ENCODE measurements around the gene PLEKHA1. TPM values are rescaled to one million over a fixed set of nuclear protein-coding genes. Genes with fewer than 3 reads are reported as not detected.

Gene PLEKHA1
- total RNA-seq, 1 donor from 2014 or later: 23.5 TPM

DNA sequence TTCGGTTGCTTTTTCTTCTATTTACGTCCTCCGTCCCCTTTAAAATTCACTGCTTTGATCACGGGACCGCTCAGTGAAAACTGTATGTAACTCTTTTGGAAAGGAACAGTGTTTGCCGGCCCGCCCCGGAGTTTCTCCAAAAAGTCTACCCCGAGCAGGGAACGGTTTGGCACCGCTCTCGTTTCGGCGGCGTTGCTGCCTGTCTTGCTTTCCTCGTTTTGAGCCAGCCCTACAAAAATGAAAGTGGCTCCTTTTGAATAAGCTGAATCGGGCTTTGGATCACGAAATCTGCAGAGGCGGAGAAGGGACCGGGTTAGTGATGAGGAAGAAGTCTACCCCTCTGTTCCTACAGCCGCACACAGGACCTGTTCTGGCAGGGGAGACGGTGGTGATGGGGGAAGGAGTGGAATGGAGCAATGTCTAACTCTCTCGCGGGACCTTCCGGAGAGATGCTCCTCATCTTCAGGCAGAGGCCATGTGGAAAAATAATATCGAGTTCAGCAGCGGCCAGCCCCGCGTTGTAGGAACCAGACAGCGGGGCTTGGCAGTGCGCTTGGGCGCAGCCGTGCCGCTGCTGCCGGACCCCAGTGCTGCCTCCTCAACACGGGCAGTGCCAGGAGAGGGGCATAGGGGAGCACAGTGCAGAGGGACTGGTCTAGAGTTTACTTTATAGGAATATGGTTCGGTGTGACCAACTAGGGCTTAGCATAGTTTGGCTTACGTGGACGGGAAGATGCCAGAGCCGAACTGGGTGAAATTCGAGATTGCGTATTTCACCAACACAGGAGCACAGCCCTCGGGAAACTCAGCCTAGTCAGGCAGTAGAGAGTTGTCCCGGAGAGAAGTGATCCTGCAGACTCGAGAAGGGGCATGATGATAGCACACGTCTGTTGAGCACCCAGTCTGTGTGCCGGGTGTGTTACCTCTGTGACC lies 88.3 kb downstream of the PLEKHA1 start:
- H3K4me3 ChIP-seq (ENCODE audit: low read length in 3 of 3): peak overlapping the region; percentile 76 to 82 (median 82)
- H3K27ac ChIP-seq (ENCODE audit: low read depth, low read length): peak overlapping the region; percentile 60
- H3K4me1 ChIP-seq (ENCODE audit: control insufficient read depth in 3 of 3, insufficient read depth in 3 of 3, low read length in 3 of 3): peaks cover 32 to 44% (median 41%) of the 10 kb centered on the region in 3 donors
- peaks cover under 1 to 6% (median 4%) of the 10 kb centered on the region in 3 donors for H3K27me3 ChIP-seq (ENCODE audit: control insufficient read depth in 3 of 3, insufficient read depth in 3 of 3, low read length in 3 of 3)
- H3K36me3 ChIP-seq (ENCODE audit: control insufficient read depth in 3 of 3, insufficient read depth in 3 of 3, low read length in 3 of 3): peaks cover 0 to 2% (median 0%) of the 10 kb centered on the region in 3 donors
- H3K9ac ChIP-seq (ENCODE audit: low read depth in 1 of 3, low read length in 3 of 3): peak overlapping the region; percentile 57 to 79 (median 67)
- no peaks in the 10 kb centered on the region for H3K9me3 ChIP-seq (ENCODE audit: control insufficient read depth in 3 of 3, low read length in 3 of 3)

DNA sequence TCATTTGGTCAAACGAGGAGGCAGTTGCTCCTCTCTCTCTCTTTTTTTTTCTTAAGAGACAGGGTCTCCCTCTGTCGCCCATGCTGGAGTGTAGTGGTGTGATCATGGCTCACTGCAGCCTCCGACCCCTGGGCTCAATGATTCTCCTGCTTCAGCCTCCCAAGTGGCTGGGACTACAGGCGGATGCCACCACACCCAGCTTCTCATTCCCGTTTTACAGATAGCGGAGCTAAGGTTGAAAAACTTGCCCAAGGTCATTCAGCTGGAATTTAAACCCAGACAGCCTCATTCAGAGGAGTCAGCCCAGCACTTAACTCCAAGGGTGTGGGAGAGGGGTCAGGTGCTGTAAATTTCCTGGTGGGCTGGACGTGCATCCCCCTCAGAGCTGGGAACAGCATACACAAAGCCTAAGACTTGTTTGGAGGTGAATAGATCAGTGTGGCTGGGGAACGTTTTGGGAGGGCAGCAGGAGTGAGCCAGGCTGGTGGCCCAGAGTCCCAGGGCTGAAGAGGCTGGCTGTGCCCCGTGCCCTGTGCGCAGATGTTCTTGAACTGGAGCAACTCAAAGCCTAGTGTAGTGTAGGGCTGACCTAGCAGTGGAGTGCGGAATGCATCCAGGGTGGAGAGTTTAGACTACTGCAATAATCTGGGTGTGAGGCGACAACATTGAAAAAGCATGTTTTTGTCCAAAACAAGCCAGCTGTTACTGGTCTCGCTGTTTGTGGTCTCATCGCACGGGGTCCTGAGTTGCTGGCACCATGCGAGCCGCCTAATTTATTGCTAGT lies 89.2 kb downstream of the PLEKHA1 start:
- H3K27me3 ChIP-seq (ENCODE audit: control insufficient read depth in 3 of 3, insufficient read depth in 3 of 3, low read length in 3 of 3): peaks cover 0 to 4% (median 2%) of the 10 kb centered on the region in 3 donors
- H3K9me3 ChIP-seq (ENCODE audit: control insufficient read depth in 3 of 3, low read length in 3 of 3): no peaks in the 10 kb centered on the region
- H3K4me1 ChIP-seq (ENCODE audit: control insufficient read depth in 3 of 3, insufficient read depth in 3 of 3, low read length in 3 of 3): peaks cover 35 to 53% (median 48%) of the 10 kb centered on the region in 3 donors
- peak overlapping the region; percentile 76 to 82 (median 82) for H3K4me3 ChIP-seq (ENCODE audit: low read length in 3 of 3)
- H3K9ac ChIP-seq (ENCODE audit: low read depth in 1 of 3, low read length in 3 of 3): peak overlapping the region in 2 of 3 donors; percentile 67 to 79
- H3K27ac ChIP-seq (ENCODE audit: low read depth, low read length): no peak overlapping the region
- peaks cover 0 to 2% (median 0%) of the 10 kb centered on the region in 3 donors for H3K36me3 ChIP-seq (ENCODE audit: control insufficient read depth in 3 of 3, insufficient read depth in 3 of 3, low read length in 3 of 3)

DNA sequence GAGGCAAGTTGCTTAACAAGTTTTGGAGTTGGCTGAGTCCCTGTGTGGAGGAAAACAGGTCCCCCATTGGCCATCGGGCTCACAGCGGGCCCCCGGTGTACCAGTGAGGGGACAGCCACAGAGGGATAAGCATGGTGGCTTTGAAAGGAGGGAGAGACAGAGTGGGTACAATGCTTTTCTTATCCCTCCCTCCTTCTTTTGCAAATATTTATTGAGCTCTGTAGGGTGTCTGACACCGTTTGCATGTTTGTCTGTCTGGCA lies 89.7 kb downstream of the PLEKHA1 start:
- Histone ChIP-seq H3K9me3 (ENCODE audit: control insufficient read depth in 3 of 3, low read length in 3 of 3) (no peaks in the 10 kb centered on the region), H3K4me1 (ENCODE audit: control insufficient read depth in 3 of 3, insufficient read depth in 3 of 3, low read length in 3 of 3) (peaks cover 40 to 54% (median 52%) of the 10 kb centered on the region in 3 donors), H3K9ac (ENCODE audit: low read depth in 1 of 3, low read length in 3 of 3) (no peak overlapping the region), H3K4me3 (ENCODE audit: low read length in 3 of 3) (peak overlapping the region in 1 of 3 donors; percentile 2), H3K36me3 (ENCODE audit: control insufficient read depth in 3 of 3, insufficient read depth in 3 of 3, low read length in 3 of 3) (peaks cover 0 to 2% (median 0%) of the 10 kb centered on the region in 3 donors), H3K27me3 (ENCODE audit: control insufficient read depth in 3 of 3, insufficient read depth in 3 of 3, low read length in 3 of 3) (peaks cover 0 to under 1% (median 0%) of the 10 kb centered on the region in 3 donors), H3K27ac (ENCODE audit: low read depth, low read length) (no peak overlapping the region)

DNA sequence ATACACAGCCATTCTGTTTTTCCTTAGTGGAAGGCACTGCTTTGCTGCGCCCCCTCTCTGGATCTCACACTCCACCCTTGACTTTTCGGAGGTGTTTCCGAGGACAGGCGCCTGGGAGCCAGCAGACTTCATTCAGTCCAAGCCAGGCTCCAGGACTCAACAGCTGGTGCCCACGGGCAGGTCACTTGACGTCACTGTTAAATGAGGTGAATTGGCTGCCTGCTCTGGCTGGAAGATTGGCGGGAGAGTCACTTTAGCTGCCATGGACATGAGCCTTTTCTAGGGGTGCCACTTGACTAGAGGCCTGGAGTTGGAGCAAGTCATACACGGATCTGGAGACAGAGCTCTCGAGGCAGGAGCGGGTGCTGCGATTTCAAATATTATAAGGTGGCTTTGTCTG lies 90.1 kb downstream of the PLEKHA1 start:
- Histone ChIP-seq H3K9ac (ENCODE audit: low read depth in 1 of 3, low read length in 3 of 3) (no peak overlapping the region), H3K4me1 (ENCODE audit: control insufficient read depth in 3 of 3, insufficient read depth in 3 of 3, low read length in 3 of 3) (peaks cover 44 to 58% (median 56%) of the 10 kb centered on the region in 3 donors), H3K36me3 (ENCODE audit: control insufficient read depth in 3 of 3, insufficient read depth in 3 of 3, low read length in 3 of 3) (peaks cover 0 to 2% (median 0%) of the 10 kb centered on the region in 3 donors), H3K9me3 (ENCODE audit: control insufficient read depth in 3 of 3, low read length in 3 of 3) (no peaks in the 10 kb centered on the region), H3K27me3 (ENCODE audit: control insufficient read depth in 3 of 3, insufficient read depth in 3 of 3, low read length in 3 of 3) (no peaks in the 10 kb centered on the region), H3K27ac (ENCODE audit: low read depth, low read length) (no peak overlapping the region), H3K4me3 (ENCODE audit: low read length in 3 of 3) (peak overlapping the region in 1 of 3 donors; percentile 2)

DNA sequence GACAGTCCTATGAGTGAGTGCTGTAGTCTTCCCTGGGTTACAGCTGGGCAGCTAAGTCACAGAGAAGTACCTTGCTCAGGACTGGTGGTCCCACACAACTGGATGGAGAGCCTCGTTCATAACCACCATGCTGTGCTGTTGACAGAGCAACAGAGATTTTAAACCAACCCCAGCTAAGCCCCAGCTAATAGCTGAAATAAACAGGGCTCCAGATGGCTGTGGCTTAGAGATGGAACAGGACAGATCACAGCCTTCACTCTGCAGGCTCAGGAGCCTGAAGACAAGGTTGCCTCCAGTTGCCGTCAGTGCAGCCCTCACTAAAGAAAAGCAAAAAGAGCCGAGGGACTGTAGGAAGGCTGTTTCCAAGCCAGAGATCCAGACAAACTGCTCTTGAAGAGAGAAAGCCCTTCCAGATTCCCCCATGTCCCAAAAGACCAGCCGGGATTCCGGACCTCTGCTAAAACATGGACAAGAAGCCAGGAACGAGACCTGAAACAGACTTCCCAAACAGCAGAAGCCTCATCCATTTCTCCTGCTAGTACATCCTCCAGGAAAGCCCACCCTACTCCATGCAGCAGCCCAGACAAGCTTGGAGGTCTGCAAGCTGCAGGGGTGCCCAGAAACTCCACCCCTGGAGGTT lies 91.0 kb downstream of the PLEKHA1 start:
- H3K4me1 ChIP-seq (ENCODE audit: control insufficient read depth in 3 of 3, insufficient read depth in 3 of 3, low read length in 3 of 3): peaks cover 42 to 55% (median 55%) of the 10 kb centered on the region in 3 donors

DNA sequence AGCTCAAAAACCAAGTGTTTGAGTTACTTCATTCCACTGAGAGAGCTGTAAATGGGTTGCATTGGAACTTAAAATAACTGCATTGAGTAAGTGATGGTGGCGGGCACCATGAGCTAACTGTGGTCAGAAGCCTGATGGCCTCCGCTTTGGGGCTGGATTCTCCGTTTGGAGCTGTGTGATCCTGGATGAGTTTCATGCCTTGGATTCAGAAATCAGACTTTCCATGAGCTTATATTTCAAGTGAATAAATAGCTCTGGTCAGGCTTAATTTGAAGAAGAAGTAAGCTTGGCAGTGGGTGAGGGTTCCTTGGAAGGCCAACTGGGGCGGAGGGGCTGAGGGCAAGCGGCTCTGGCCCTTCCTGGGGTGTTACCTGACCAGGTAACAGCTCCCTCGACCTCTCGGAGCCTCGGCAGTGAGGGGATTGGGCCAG lies 92.5 kb downstream of the PLEKHA1 start:
- Histone ChIP-seq H3K27ac (ENCODE audit: low read depth, low read length) (no peak overlapping the region), H3K4me1 (ENCODE audit: control insufficient read depth in 3 of 3, insufficient read depth in 3 of 3, low read length in 3 of 3) (peaks cover 39 to 49% (median 47%) of the 10 kb centered on the region in 3 donors), H3K36me3 (ENCODE audit: control insufficient read depth in 3 of 3, insufficient read depth in 3 of 3, low read length in 3 of 3) (peaks cover 0 to 2% (median 0%) of the 10 kb centered on the region in 3 donors), H3K27me3 (ENCODE audit: control insufficient read depth in 3 of 3, insufficient read depth in 3 of 3, low read length in 3 of 3) (peaks cover 0 to 4% (median 0%) of the 10 kb centered on the region in 3 donors), H3K9ac (ENCODE audit: low read depth in 1 of 3, low read length in 3 of 3) (no peak overlapping the region), H3K4me3 (ENCODE audit: low read length in 3 of 3) (no peak overlapping the region), H3K9me3 (ENCODE audit: control insufficient read depth in 3 of 3, low read length in 3 of 3) (no peaks in the 10 kb centered on the region)

More for the DNA sequence above, 91.0 kb downstream of the PLEKHA1 start:
- Histone ChIP-seq H3K9me3 (ENCODE audit: control insufficient read depth in 3 of 3, low read length in 3 of 3) (no peaks in the 10 kb centered on the region), H3K36me3 (ENCODE audit: control insufficient read depth in 3 of 3, insufficient read depth in 3 of 3, low read length in 3 of 3) (peaks cover 0 to 2% (median 0%) of the 10 kb centered on the region in 3 donors), H3K27ac (ENCODE audit: low read depth, low read length) (no peak overlapping the region), H3K4me3 (ENCODE audit: low read length in 3 of 3) (no peak overlapping the region), H3K27me3 (ENCODE audit: control insufficient read depth in 3 of 3, insufficient read depth in 3 of 3, low read length in 3 of 3) (no peaks in the 10 kb centered on the region), H3K9ac (ENCODE audit: low read depth in 1 of 3, low read length in 3 of 3) (no peak overlapping the region)

DNA sequence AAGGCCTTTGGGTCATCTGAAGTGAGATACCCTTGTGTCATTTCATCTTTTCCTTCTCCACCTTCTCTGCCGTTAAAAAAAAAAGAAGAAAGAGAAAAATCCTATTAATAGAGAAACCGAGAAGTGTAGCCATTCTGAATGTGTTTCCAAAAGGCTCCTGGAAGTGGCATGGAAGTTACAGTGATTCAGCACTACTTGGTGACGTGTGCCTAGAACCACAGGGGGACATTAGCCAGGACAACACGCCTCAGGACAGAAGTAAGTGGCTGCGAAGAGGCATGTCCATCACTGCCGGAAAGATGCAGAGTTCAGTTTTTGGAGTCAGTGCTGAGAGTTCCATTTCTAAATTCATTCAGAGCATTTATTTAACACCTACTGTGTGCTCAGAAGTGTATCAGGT lies 93.2 kb downstream of the PLEKHA1 start:
- no peak overlapping the region for H3K4me3 ChIP-seq (ENCODE audit: low read length in 3 of 3)
- H3K9ac ChIP-seq (ENCODE audit: low read depth in 1 of 3, low read length in 3 of 3): no peak overlapping the region
- H3K9me3 ChIP-seq (ENCODE audit: control insufficient read depth in 3 of 3, low read length in 3 of 3): no peaks in the 10 kb centered on the region
- H3K36me3 ChIP-seq (ENCODE audit: control insufficient read depth in 3 of 3, insufficient read depth in 3 of 3, low read length in 3 of 3): peaks cover 0 to 2% (median 0%) of the 10 kb centered on the region in 3 donors
- no peak overlapping the region for H3K27ac ChIP-seq (ENCODE audit: low read depth, low read length)
- H3K27me3 ChIP-seq (ENCODE audit: control insufficient read depth in 3 of 3, insufficient read depth in 3 of 3, low read length in 3 of 3): peaks cover 0 to 4% (median 0%) of the 10 kb centered on the region in 3 donors
- peaks cover 33 to 42% (median 42%) of the 10 kb centered on the region in 3 donors for H3K4me1 ChIP-seq (ENCODE audit: control insufficient read depth in 3 of 3, insufficient read depth in 3 of 3, low read length in 3 of 3)

DNA sequence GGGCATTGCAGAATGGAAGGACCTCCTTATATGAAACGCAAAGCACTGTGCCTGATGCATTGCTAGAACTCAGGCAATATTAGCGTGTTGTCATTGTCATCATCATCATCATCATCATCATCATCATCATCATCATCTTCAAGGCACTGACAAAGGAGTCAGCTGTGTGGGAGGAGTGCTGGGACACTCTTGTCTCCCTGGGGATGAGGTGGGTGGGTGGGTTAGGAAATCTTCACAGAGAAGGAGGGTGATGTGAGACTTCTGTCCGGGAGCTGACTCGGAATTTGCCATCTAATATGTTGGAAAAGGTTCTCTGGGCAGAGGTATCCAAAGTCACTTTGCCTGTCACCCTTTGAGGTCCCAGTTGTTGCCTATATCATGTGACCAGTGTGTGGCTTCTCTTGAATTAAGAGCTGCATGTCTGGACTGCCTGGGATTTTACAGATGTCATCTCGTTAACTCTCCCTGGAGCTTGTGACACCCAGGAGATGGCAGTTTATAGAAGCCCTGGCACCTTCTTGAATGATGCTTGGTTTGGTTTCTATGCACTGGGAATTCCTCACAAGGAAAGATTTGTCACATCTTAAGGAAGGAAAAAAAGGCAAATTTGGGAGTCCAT lies 93.9 kb downstream of the PLEKHA1 start:
- Histone ChIP-seq H3K9me3 (ENCODE audit: control insufficient read depth in 3 of 3, low read length in 3 of 3) (no peaks in the 10 kb centered on the region), H3K27me3 (ENCODE audit: control insufficient read depth in 3 of 3, insufficient read depth in 3 of 3, low read length in 3 of 3) (peaks cover 0 to 4% (median 0%) of the 10 kb centered on the region in 3 donors), H3K4me1 (ENCODE audit: control insufficient read depth in 3 of 3, insufficient read depth in 3 of 3, low read length in 3 of 3) (peaks cover 26 to 35% (median 35%) of the 10 kb centered on the region in 3 donors), H3K36me3 (ENCODE audit: control insufficient read depth in 3 of 3, insufficient read depth in 3 of 3, low read length in 3 of 3) (peaks cover 0 to 2% (median 0%) of the 10 kb centered on the region in 3 donors), H3K4me3 (ENCODE audit: low read length in 3 of 3) (no peak overlapping the region), H3K27ac (ENCODE audit: low read depth, low read length) (peak overlapping the region; percentile 63), H3K9ac (ENCODE audit: low read depth in 1 of 3, low read length in 3 of 3) (no peak overlapping the region)
